Peyer's patch (tissue), 4 donors: Measurements from ENCODE around the gene SEC24D.

Experiments used
- CTCF ChIP-seq, 6 experiments: fragments of 450-650 bp in 4 of 6; fragments of 200-600 bp in 2 of 6; sonication (generic) in 1 of 6; IDR thresholded peaks; one replicate each; pipeline ENCODE4 v1.5.1; 2017 to 2019; ENCODE audit warnings: antibody characterized with exemption in 6 of 6, mild to moderate bottlenecking in 3 of 6, moderate library complexity in 1 of 6
- POLR2A ChIP-seq, 2 donors: fragments of 450-650 bp; IDR thresholded peaks; one replicate each; pipeline ENCODE4 v1.5.1; 2017; ENCODE audit warnings: antibody characterized with exemption in 2 of 2, mild to moderate bottlenecking in 2 of 2, moderate library complexity in 2 of 2

GRCh38 chr4:118790544-118790943 lies 45.4 kb downstream of the SEC24D start:
- no peak for TF ChIP-seq CTCF (IDR thresholded peaks at IDR 0.05)
- TF ChIP-seq POLR2A (IDR thresholded peaks at IDR 0.05) = no peak
